GM12878 (cell line): Measurements from ENCODE around the gene GPR141. TPM values are rescaled to one million over a fixed set of nuclear protein-coding genes. Genes with fewer than 3 reads are reported as not detected.

Experiments used
- ATAC-seq: fragments of 200-7000 bp; cut with Tn5 transposase; 3 replicates; pipeline ENCODE4 v1.9.1; 2020; ENCODE audit warnings: mild to moderate bottlenecking, moderate library complexity
- BruUV-seq: library from RNA; stranded (reverse); fragments of 400-500 nt; replicated peaks from 2 replicates; lab custom pipeline; 2021; lab: Mats Ljungman, UMichigan
- CTCF ChIA-PET: fragments of 300-600 bp; sonication (Branson Sonifier 250); formaldehyde crosslinking; extraction: SDS; loops from one replicate; lab custom pipeline; 2021; ENCODE audit warnings: inconsistent platforms; lab: Yijun Ruan, JAX
- POLR2A ChIA-PET: fragments of 350-600 bp; formaldehyde crosslinking; extraction: SDS; loops from one replicate; lab custom pipeline; 2021; ENCODE audit warnings: inconsistent platforms; lab: Charles Lee
- RAD21 ChIA-PET: fragments of 300-600 bp; sonication (Branson Sonifier 250); formaldehyde crosslinking; loops from one replicate; lab custom pipeline; 2023; ENCODE audit warnings: antibody characterized with exemption; ENCODE audit not compliant: unreplicated experiment; lab: Charles Lee
- SMC1A ChIA-PET: fragments of 300-600 bp; sonication (Branson Sonifier 250); formaldehyde crosslinking; loops from one replicate; lab custom pipeline; 2023; ENCODE audit not compliant: unreplicated experiment, uncharacterized antibody; lab: Charles Lee
- DNase-seq: peaks from one replicate; pipeline ENCODE4 v3.0.0-alpha.2; 2011; ENCODE audit warnings: low read depth, low spot score
- FAIRE-seq: peaks from 3 replicates; lab custom pipeline; 2011; peaks lifted over from hg19 to GRCh38; lab: Jason Lieb, UNC
- H2AFZ ChIP-seq: 2 replicates; pipeline ENCODE4 v1.6.0; 2011; ENCODE audit warnings: low read depth, low read length, control low read depth; ENCODE audit not compliant: control insufficient read depth
- H3K27ac ChIP-seq: 2 replicates; pipeline ENCODE4 v1.5.1; 2011; ENCODE audit warnings: control low read depth; ENCODE audit not compliant: control insufficient read depth, insufficient read depth
- H3K27me3 ChIP-seq, 2 experiments: replicated peaks in 1 of 2; 2 replicates each; pipeline versions ENCODE4 v1.6.0 to v1.6.1; 2011; ENCODE audit warnings: low read length in 1 of 2; ENCODE audit not compliant: control insufficient read depth in 2 of 2, insufficient read depth in 2 of 2
- H3K36me3 ChIP-seq, 2 experiments: 2 replicates each; pipeline ENCODE4 v1.5.1; 2011; ENCODE audit warnings: low read length in 1 of 2; ENCODE audit not compliant: control insufficient read depth in 2 of 2, insufficient read depth in 2 of 2
- H3K4me1 ChIP-seq: 2 replicates; pipeline ENCODE4 v1.6.1; 2011; ENCODE audit warnings: mild to moderate bottlenecking, low read length, moderate library complexity, mixed read lengths; ENCODE audit not compliant: control insufficient read depth, insufficient read depth
- H3K4me2 ChIP-seq: 2 replicates; pipeline ENCODE4 v1.6.0; 2011; ENCODE audit warnings: control low read depth; ENCODE audit not compliant: control insufficient read depth, insufficient read depth
- H3K4me3 ChIP-seq: fragments of 200-600 bp; sonication (generic); 2 replicates; pipeline ENCODE4 v1.5.1; 2016
- H3K79me2 ChIP-seq: 2 replicates; pipeline ENCODE4 v1.6.0; 2011; ENCODE audit warnings: low read length; ENCODE audit not compliant: control insufficient read depth, insufficient read depth
- H3K9ac ChIP-seq: 2 replicates; pipeline ENCODE4 v1.8.0; 2011; ENCODE audit warnings: low read length, control low read depth, mixed read lengths; ENCODE audit not compliant: control insufficient read depth, insufficient read depth
- H3K9me3 ChIP-seq: replicated peaks from 3 replicates; pipeline ENCODE4 v1.5.1; 2011; ENCODE audit warnings: mild to moderate bottlenecking, low read length; ENCODE audit not compliant: control insufficient read depth, insufficient read depth
- H4K20me1 ChIP-seq: 2 replicates; pipeline ENCODE4 v1.6.0; 2011; ENCODE audit not compliant: control insufficient read depth, insufficient read depth
- CBFB ChIP-seq: IDR thresholded peaks from 2 replicates; pipeline ENCODE4 v1.6.1; 2016; ENCODE audit warnings: antibody characterized with exemption, low read depth
- FOXK2 ChIP-seq: fragments of 450-650 bp; IDR thresholded peaks from 2 replicates; pipeline ENCODE4 v1.6.1; 2017; ENCODE audit warnings: mild to moderate bottlenecking, moderate library complexity
- STAT1 ChIP-seq: fragments of 450-650 bp; conservative IDR thresholded peaks from 2 replicates; pipeline ENCODE4 v1.6.1; 2014; ENCODE audit warnings: antibody characterized with exemption, mild to moderate bottlenecking
- ZNF24 ChIP-seq: fragments of 450-650 bp; IDR thresholded peaks from 2 replicates; pipeline ENCODE4 v1.6.1; 2017; ENCODE audit warnings: antibody characterized with exemption, mild to moderate bottlenecking
- in situ Hi-C: fragments of 300-500 bp; cut with MboI; formaldehyde crosslinking; loops from 9 replicates; pipeline ENCODE4 v1.14.3; 2018; ENCODE audit warnings: mixed read lengths
- intact Hi-C: fragments of 100-400 bp; cut with micrococcal nuclease; formaldehyde crosslinking; loops from one replicate; pipeline ENCODE4 v1.14.2; 2022; ENCODE audit not compliant: unreplicated experiment
- polyA plus RNA-seq, 11 experiments: library from polyadenylated mRNA; depleted of rRNA in 4 of 11; unstranded in 6 of 11; stranded (reverse) in 5 of 11; fragments of >200 nt; fragmentation: Nextera tagmentation in 4 of 11; fragmentation: Illumina TruSeq in 1 of 11; extraction: Ambion mirVana in 4 of 11; extraction: Trizol in 1 of 11; gene quantifications; 1 replicate in 1 of 11; 2 replicates in 10 of 11; pipeline versions ENCODE4 v1.2.1 to v1.2.3, GENCODE V29; 2011 to 2016; ENCODE audit warnings: inconsistent platforms in 2 of 11, missing spikeins in 2 of 11, low read depth in 1 of 11
- total RNA-seq, 4 experiments: library from RNA; depleted of rRNA in 3 of 4; stranded (reverse); fragments of >200 nt in 3 of 4; fragmentation: Illumina TruSeq in 1 of 4; extraction: Trizol in 1 of 4; gene quantifications; 2 replicates each; pipeline versions ENCODE4 v1.2.1 to v1.2.3, GENCODE V29; 2013 to 2021
- TF ChIP-seq, protein P1 (sequence below): fragments of 450-650 bp; IDR thresholded peaks from 2 replicates; pipeline ENCODE4 v1.6.1; 2017; ENCODE audit warnings: mild to moderate bottlenecking
- TF ChIP-seq, protein P2 (sequence below): fragments of 450-650 bp; IDR thresholded peaks from 2 replicates; pipeline ENCODE4 v1.6.1; 2016; ENCODE audit warnings: mild to moderate bottlenecking

Gene GPR141
- total and polyA plus RNA-seq, 10 of the 15 experiments (the other 5 are each of a cell fraction or from before 2014, with no cell fraction given): 0.56 to 3.9 (median 1.2) TPM

DNA sequence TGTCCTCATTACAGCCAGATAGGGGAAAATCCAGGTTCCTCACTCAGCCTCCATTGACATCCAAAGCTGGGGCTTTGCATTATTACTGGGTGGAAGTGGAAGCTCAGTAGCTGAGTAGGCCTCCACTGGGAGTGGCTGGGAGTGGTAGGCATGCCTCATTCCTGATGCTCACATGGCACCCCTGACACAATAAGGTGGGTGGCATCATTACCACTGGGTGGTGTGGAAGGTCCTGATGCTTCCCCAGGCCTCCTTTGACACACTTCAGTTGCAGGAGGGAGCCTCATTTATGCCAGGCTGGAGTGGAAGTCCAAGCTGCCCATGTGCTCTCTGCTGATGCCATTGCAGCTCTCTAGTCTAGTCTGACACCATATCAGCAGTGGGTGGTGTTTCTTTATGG, 48.2 kb upstream of the GPR141 start:
- Histone ChIP-seq H2AFZ (no peak overlapping the region), H3K79me2 (no peaks in the 10 kb centered on the region), H3K4me2 (no peak overlapping the region), H4K20me1 (no peaks in the 10 kb centered on the region), H3K9ac (no peak overlapping the region), H3K27ac (no peak overlapping the region), H3K4me1 (no peaks in the 10 kb centered on the region), H3K27me3 (no peaks in the 10 kb centered on the region)
- POLR2A ChIA-PET: no interaction called here
- ATAC-seq (no peak), FAIRE-seq (no peak)
- intact Hi-C loops: no loop called here
- CTCF ChIA-PET: interaction anchor here (0.9 to 1.0 kb wide), 2 partner anchors 159 to 198 kb away, joined by 3 read pairs; no protein-coding TSS in a partner anchor
- TF ChIP-seq CBFB (no peak), STAT1 (no peak), FOXK2 (no peak), ZNF24 (no peak)
- TF ChIP-seq, protein P1, sequence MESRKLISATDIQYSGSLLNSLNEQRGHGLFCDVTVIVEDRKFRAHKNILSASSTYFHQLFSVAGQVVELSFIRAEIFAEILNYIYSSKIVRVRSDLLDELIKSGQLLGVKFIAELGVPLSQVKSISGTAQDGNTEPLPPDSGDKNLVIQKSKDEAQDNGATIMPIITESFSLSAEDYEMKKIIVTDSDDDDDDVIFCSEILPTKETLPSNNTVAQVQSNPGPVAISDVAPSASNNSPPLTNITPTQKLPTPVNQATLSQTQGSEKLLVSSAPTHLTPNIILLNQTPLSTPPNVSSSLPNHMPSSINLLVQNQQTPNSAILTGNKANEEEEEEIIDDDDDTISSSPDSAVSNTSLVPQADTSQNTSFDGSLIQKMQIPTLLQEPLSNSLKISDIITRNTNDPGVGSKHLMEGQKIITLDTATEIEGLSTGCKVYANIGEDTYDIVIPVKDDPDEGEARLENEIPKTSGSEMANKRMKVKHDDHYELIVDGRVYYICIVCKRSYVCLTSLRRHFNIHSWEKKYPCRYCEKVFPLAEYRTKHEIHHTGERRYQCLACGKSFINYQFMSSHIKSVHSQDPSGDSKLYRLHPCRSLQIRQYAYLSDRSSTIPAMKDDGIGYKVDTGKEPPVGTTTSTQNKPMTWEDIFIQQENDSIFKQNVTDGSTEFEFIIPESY: no peak
- TF ChIP-seq, protein P2, sequence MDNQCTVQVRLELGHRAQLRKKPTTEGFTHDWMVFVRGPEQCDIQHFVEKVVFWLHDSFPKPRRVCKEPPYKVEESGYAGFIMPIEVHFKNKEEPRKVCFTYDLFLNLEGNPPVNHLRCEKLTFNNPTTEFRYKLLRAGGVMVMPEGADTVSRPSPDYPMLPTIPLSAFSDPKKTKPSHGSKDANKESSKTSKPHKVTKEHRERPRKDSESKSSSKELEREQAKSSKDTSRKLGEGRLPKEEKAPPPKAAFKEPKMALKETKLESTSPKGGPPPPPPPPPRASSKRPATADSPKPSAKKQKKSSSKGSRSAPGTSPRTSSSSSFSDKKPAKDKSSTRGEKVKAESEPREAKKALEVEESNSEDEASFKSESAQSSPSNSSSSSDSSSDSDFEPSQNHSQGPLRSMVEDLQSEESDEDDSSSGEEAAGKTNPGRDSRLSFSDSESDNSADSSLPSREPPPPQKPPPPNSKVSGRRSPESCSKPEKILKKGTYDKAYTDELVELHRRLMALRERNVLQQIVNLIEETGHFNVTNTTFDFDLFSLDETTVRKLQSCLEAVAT: no peak
- TF ChIP-seq, all 136 proteins: peak for 0
- RAD21 ChIA-PET: no interaction called here
- in situ Hi-C loops: no loop called here
- BruUV-seq: no TSS peak
- SMC1A ChIA-PET: interaction anchor here (0.9 to 1.9 kb wide), 2 partner anchors 48 to 74 kb away, joined by 3 read pairs; partner anchors contain the start of gene GPR141
- H3K9me3 ChIP-seq: peaks cover 2% of the 10 kb centered on the region; the same call in 2 of the 3 replicates
- no peaks in the 10 kb centered on the region for H3K36me3 ChIP-seq
- no peak overlapping the region for H3K4me3 ChIP-seq
- DNase-seq: no peak
